WTC11 (cell line): ENCODE data around the gene FAM89A. TPM values are rescaled to one million over a fixed set of nuclear protein-coding genes. Genes with fewer than 3 reads are reported as not detected.

ENCODE experiments used
- ATAC-seq: fragments of 200-7000 bp; cut with Tn5 transposase; 2 replicates; pipeline ENCODE4 v1.10.0; 2021; ENCODE audit warnings: mild to moderate bottlenecking, moderate library complexity
- CTCF ChIA-PET: fragments of 300-600 bp; sonication (Branson Sonifier 250); formaldehyde crosslinking; loops from one replicate; lab custom pipeline; 2021; ENCODE audit warnings: antibody characterized with exemption; lab: Charles Lee
- POLR2A ChIA-PET: fragments of 350-600 bp; sonication (Branson Sonifier 250); formaldehyde crosslinking; loops from one replicate; lab custom pipeline; 2021; ENCODE audit warnings: antibody characterized with exemption; lab: Charles Lee
- DNase-seq: peaks from one replicate; pipeline ENCODE4 v3.0.0; 2021; ENCODE audit warnings: low spot score
- H3K27ac Mint-ChIP-seq: 2 replicates; pipeline ENCODE4 v1.8.0; 2021; ENCODE audit warnings: mixed read lengths
- H3K27me3 Mint-ChIP-seq: 2 replicates; pipeline ENCODE4 v1.8.0; 2021; ENCODE audit warnings: low read depth, mild to moderate bottlenecking, moderate library complexity, mixed read lengths
- H3K36me3 Mint-ChIP-seq: 2 replicates; pipeline ENCODE4 v1.8.0; 2021; ENCODE audit warnings: mixed read lengths
- H3K4me1 Mint-ChIP-seq: 2 replicates; pipeline ENCODE4 v1.8.0; 2022; ENCODE audit warnings: mixed read lengths
- H3K4me3 Mint-ChIP-seq: 2 replicates; pipeline ENCODE4 v1.8.0; 2021; ENCODE audit warnings: mild to moderate bottlenecking, moderate library complexity, mixed read lengths
- H3K9me3 Mint-ChIP-seq: 2 replicates; pipeline ENCODE4 v1.8.0; 2021; ENCODE audit warnings: mixed read lengths
- FOXK1 ChIP-seq: sonication (generic); formaldehyde crosslinking; IDR thresholded peaks from 2 replicates; pipeline ENCODE4 v1.8.0; 2022; ENCODE audit warnings: mild to moderate bottlenecking, moderate library complexity, missing genetic modification reagents
- JAZF1 ChIP-seq: fragments of 250-450 bp; sonication (Bioruptor Pico); IDR thresholded peaks from 2 replicates; pipeline ENCODE4 v1.9.0; 2021; ENCODE audit warnings: moderate library complexity, mild to moderate bottlenecking, inconsistent platforms
- MXD4 ChIP-seq: fragments of 250-450 bp; sonication (Bioruptor Pico); IDR thresholded peaks from 2 replicates; pipeline ENCODE4 v1.8.0; 2021; ENCODE audit warnings: mild to moderate bottlenecking, moderate library complexity, borderline replicate concordance
- SMAD3 ChIP-seq: sonication (generic); formaldehyde crosslinking; IDR thresholded peaks from 2 replicates; pipeline ENCODE4 v1.8.0; 2022; ENCODE audit warnings: missing genetic modification reagents, mild to moderate bottlenecking, borderline replicate concordance
- SMAD4 ChIP-seq: sonication (generic); formaldehyde crosslinking; IDR thresholded peaks from 2 replicates; pipeline ENCODE4 v1.8.0; 2022; ENCODE audit warnings: mild to moderate bottlenecking, missing genetic modification reagents
- TP53 ChIP-seq: sonication (generic); formaldehyde crosslinking; IDR thresholded peaks from 2 replicates; pipeline ENCODE4 v1.8.1; 2023; ENCODE audit warnings: mild to moderate bottlenecking, missing genetic modification reagents
- ZBTB21 ChIP-seq: sonication (generic); formaldehyde crosslinking; IDR thresholded peaks from 2 replicates; pipeline ENCODE4 v1.8.1; 2023; ENCODE audit warnings: mild to moderate bottlenecking, missing genetic modification reagents, borderline replicate concordance
- ZNF138 ChIP-seq: sonication (generic); formaldehyde crosslinking; conservative IDR thresholded peaks from 2 replicates; pipeline ENCODE4 v1.8.1; 2022; ENCODE audit warnings: mild to moderate bottlenecking, moderate library complexity, missing genetic modification reagents
- ZNF219 ChIP-seq: sonication (generic); formaldehyde crosslinking; IDR thresholded peaks from 2 replicates; pipeline ENCODE4 v1.8.0; 2023; ENCODE audit warnings: missing genetic modification reagents, mild to moderate bottlenecking, borderline replicate concordance
- ZNF317 ChIP-seq: sonication (generic); formaldehyde crosslinking; IDR thresholded peaks from 2 replicates; pipeline ENCODE4 v1.8.1; 2023; ENCODE audit warnings: low read depth, mild to moderate bottlenecking, moderate library complexity, missing genetic modification reagents, borderline replicate concordance
- ZNF416 ChIP-seq: fragments of 250-450 bp; sonication (Bioruptor Pico); IDR thresholded peaks from 2 replicates; pipeline ENCODE4 v1.9.0; 2021; ENCODE audit warnings: mild to moderate bottlenecking, inconsistent platforms
- total RNA-seq: library from RNA; stranded (reverse); gene quantifications from 3 replicates; pipeline ENCODE4 v1.2.3, GENCODE V29; 2021
- TF ChIP-seq, protein P1 (sequence below): sonication (generic); formaldehyde crosslinking; IDR thresholded peaks from 2 replicates; pipeline ENCODE4 v1.8.1; 2022; ENCODE audit warnings: low read depth, missing genetic modification reagents, borderline replicate concordance
- TF ChIP-seq, protein P2 (sequence below): sonication (generic); formaldehyde crosslinking; IDR thresholded peaks from 2 replicates; pipeline ENCODE4 v1.8.1; 2022; ENCODE audit warnings: low read depth, mild to moderate bottlenecking, moderate library complexity, missing genetic modification reagents, borderline replicate concordance
- TF ChIP-seq, protein P3 (sequence below): fragments of 250-450 bp; sonication (Bioruptor Pico); IDR thresholded peaks from 2 replicates; pipeline ENCODE4 v1.9.0; 2021; ENCODE audit warnings: mild to moderate bottlenecking, borderline replicate concordance
- TF ChIP-seq, protein P4 (sequence below): sonication (generic); formaldehyde crosslinking; IDR thresholded peaks from 2 replicates; pipeline ENCODE4 v1.8.1; 2023; ENCODE audit warnings: mild to moderate bottlenecking, missing genetic modification reagents, moderate library complexity
- TF ChIP-seq, protein P5 (sequence below): sonication (generic); formaldehyde crosslinking; conservative IDR thresholded peaks from 2 replicates; pipeline ENCODE4 v1.8.1; 2022; ENCODE audit warnings: mild to moderate bottlenecking, missing genetic modification reagents
- TF ChIP-seq, protein P6 (sequence below): fragments of 250-450 bp; sonication (Bioruptor Pico); IDR thresholded peaks from 2 replicates; pipeline ENCODE4 v1.9.0; 2021; ENCODE audit warnings: mild to moderate bottlenecking
- TF ChIP-seq, protein P7 (sequence below): fragments of 200-600 bp; IDR thresholded peaks from 2 replicates; pipeline ENCODE4 v1.8.0; 2022; ENCODE audit warnings: antibody characterized with exemption

Gene FAM89A
- total RNA-seq, 1 experiment from 2014 or later, result 2.4 TPM

DNA sequence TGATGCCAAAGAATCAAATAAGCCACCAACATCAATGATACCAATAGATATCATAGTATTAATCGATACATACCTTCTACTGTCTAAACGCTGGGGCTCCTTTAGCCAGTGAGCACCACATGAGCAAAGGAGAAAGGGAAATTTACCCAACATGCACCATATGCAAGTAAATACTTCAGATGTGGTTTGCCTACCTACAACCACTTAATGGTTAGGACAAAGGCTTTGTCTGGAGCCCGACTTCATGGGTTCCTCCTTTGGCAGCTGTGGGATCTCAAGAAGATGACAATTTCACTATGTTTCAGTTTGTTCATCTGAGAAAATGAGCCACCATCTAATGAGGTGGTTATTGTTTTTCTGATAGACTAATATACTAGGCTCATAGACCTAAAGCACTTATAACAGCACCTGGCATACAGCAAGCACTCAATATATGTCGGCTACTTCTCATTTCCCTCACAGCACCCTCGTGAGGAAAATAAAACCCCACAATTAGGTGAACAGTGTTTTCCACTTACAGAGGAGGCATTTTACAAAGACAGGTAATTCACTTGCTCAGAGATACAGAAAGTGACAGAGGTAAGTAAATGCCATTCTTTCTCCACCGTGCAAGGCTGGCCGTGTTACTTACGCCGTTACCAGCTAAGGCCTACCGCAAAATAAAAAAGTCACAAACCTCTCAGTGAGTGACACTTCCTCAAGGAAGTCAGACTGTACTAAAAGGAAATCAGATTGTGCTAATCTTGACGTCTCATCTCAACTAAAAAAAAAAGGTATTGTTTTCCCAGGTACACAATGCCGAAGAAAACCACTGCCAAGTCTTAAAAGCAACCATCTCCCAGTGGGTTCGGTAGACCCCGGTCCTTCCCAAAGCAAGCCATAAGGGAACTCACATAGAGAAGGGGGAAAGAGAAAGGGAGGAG, 63.0 kb downstream of the FAM89A start:
- ChIA-PET POLR2A (no interaction called here), CTCF (no interaction called here)
- Mint-ChIP-seq H3K36me3 (no peaks in the 10 kb centered on the region), H3K27ac (no peak overlapping the region), H3K4me3 (peak overlapping the region; percentile 78), H3K4me1 (peaks cover 15% of the 10 kb centered on the region), H3K27me3 (peaks cover 38% of the 10 kb centered on the region), H3K9me3 (no peaks in the 10 kb centered on the region)
- TF ChIP-seq, protein P1, sequence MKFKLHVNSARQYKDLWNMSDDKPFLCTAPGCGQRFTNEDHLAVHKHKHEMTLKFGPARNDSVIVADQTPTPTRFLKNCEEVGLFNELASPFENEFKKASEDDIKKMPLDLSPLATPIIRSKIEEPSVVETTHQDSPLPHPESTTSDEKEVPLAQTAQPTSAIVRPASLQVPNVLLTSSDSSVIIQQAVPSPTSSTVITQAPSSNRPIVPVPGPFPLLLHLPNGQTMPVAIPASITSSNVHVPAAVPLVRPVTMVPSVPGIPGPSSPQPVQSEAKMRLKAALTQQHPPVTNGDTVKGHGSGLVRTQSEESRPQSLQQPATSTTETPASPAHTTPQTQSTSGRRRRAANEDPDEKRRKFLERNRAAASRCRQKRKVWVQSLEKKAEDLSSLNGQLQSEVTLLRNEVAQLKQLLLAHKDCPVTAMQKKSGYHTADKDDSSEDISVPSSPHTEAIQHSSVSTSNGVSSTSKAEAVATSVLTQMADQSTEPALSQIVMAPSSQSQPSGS (CRISPR knock-in tag), result no peak
- TF ChIP-seq, protein P2, sequence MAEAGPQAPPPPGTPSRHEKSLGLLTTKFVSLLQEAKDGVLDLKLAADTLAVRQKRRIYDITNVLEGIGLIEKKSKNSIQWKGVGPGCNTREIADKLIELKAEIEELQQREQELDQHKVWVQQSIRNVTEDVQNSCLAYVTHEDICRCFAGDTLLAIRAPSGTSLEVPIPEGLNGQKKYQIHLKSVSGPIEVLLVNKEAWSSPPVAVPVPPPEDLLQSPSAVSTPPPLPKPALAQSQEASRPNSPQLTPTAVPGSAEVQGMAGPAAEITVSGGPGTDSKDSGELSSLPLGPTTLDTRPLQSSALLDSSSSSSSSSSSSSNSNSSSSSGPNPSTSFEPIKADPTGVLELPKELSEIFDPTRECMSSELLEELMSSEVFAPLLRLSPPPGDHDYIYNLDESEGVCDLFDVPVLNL (CRISPR knock-in tag), result no peak
- TF ChIP-seq ZNF416 (CRISPR knock-in tag), result no peak
- no peak for TF ChIP-seq ZNF138 (CRISPR knock-in tag)
- no peak for DNase-seq
- ATAC-seq, result no peak

DNA sequence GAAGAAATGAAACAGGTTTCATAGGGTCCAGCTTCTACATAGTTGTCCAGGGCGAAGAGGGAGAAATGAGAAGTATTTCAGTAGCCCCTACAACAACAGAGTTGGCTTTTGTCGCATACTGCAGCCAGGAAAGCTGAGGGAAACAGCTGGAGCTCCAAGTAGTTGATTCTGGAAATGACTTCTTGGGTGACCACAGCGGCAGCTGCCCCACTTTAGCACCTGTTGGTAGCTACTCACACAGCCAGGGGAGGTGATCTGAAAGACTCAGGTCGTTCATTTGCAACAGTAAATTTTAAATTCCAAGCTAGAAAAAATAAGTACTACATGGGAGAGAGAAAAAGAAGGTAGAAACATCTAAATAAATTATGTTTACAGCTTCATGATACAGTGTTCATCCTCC, 63.7 kb downstream of the FAM89A start:
- ChIA-PET CTCF (no interaction called here), POLR2A (interaction anchor here (0.6 kb wide), 1 partner anchor 108 kb away, joined by 3 read pairs; the partner anchor contains the start of gene C1orf198)
- DNase-seq, result no peak
- no peak for ATAC-seq
- Mint-ChIP-seq H3K27me3 (peaks cover 40% of the 10 kb centered on the region), H3K4me1 (peaks cover 15% of the 10 kb centered on the region), H3K36me3 (no peaks in the 10 kb centered on the region), H3K4me3 (no peak overlapping the region), H3K27ac (no peak overlapping the region), H3K9me3 (no peaks in the 10 kb centered on the region)
- no peak for TF ChIP-seq ZBTB21 (CRISPR knock-in tag)
- TF ChIP-seq, protein P3, sequence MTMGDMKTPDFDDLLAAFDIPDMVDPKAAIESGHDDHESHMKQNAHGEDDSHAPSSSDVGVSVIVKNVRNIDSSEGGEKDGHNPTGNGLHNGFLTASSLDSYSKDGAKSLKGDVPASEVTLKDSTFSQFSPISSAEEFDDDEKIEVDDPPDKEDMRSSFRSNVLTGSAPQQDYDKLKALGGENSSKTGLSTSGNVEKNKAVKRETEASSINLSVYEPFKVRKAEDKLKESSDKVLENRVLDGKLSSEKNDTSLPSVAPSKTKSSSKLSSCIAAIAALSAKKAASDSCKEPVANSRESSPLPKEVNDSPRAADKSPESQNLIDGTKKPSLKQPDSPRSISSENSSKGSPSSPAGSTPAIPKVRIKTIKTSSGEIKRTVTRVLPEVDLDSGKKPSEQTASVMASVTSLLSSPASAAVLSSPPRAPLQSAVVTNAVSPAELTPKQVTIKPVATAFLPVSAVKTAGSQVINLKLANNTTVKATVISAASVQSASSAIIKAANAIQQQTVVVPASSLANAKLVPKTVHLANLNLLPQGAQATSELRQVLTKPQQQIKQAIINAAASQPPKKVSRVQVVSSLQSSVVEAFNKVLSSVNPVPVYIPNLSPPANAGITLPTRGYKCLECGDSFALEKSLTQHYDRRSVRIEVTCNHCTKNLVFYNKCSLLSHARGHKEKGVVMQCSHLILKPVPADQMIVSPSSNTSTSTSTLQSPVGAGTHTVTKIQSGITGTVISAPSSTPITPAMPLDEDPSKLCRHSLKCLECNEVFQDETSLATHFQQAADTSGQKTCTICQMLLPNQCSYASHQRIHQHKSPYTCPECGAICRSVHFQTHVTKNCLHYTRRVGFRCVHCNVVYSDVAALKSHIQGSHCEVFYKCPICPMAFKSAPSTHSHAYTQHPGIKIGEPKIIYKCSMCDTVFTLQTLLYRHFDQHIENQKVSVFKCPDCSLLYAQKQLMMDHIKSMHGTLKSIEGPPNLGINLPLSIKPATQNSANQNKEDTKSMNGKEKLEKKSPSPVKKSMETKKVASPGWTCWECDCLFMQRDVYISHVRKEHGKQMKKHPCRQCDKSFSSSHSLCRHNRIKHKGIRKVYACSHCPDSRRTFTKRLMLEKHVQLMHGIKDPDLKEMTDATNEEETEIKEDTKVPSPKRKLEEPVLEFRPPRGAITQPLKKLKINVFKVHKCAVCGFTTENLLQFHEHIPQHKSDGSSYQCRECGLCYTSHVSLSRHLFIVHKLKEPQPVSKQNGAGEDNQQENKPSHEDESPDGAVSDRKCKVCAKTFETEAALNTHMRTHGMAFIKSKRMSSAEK (CRISPR knock-in tag), result no peak
- TF ChIP-seq, protein P4, sequence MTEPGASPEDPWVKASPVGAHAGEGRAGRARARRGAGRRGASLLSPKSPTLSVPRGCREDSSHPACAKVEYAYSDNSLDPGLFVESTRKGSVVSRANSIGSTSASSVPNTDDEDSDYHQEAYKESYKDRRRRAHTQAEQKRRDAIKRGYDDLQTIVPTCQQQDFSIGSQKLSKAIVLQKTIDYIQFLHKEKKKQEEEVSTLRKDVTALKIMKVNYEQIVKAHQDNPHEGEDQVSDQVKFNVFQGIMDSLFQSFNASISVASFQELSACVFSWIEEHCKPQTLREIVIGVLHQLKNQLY, result no peak
- TF ChIP-seq, protein P5, sequence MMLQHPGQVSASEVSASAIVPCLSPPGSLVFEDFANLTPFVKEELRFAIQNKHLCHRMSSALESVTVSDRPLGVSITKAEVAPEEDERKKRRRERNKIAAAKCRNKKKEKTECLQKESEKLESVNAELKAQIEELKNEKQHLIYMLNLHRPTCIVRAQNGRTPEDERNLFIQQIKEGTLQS (CRISPR knock-in tag), result no peak
- TF ChIP-seq TP53 (CRISPR knock-in tag), result no peak
- TF ChIP-seq, protein P6, sequence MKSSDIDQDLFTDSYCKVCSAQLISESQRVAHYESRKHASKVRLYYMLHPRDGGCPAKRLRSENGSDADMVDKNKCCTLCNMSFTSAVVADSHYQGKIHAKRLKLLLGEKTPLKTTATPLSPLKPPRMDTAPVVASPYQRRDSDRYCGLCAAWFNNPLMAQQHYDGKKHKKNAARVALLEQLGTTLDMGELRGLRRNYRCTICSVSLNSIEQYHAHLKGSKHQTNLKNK (CRISPR knock-in tag), result no peak
- no peak for TF ChIP-seq MXD4
- TF ChIP-seq ZNF219 (CRISPR knock-in tag), result no peak
- TF ChIP-seq ZNF317 (CRISPR knock-in tag), result no peak
- no peak for TF ChIP-seq FOXK1 (CRISPR knock-in tag)
- no peak for TF ChIP-seq JAZF1 (CRISPR knock-in tag)
- TF ChIP-seq SMAD4 (CRISPR knock-in tag), result no peak
- TF ChIP-seq, protein P7, sequence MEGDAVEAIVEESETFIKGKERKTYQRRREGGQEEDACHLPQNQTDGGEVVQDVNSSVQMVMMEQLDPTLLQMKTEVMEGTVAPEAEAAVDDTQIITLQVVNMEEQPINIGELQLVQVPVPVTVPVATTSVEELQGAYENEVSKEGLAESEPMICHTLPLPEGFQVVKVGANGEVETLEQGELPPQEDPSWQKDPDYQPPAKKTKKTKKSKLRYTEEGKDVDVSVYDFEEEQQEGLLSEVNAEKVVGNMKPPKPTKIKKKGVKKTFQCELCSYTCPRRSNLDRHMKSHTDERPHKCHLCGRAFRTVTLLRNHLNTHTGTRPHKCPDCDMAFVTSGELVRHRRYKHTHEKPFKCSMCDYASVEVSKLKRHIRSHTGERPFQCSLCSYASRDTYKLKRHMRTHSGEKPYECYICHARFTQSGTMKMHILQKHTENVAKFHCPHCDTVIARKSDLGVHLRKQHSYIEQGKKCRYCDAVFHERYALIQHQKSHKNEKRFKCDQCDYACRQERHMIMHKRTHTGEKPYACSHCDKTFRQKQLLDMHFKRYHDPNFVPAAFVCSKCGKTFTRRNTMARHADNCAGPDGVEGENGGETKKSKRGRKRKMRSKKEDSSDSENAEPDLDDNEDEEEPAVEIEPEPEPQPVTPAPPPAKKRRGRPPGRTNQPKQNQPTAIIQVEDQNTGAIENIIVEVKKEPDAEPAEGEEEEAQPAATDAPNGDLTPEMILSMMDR, result no peak
- no peak for TF ChIP-seq SMAD3 (CRISPR knock-in tag)
